ENCODE measurements around the gene NRXN2.

NRXN2 gene

GRCh38 chr11:64754124-64754918 is 31.3 kb upstream of the NRXN2 start:
- CTCF ChIA-PET, result interaction anchor here (0.9 kb wide), 1 partner anchor 10 kb away, joined by 3 read pairs; the partner anchor contains the start of gene RASGRP2
- no peak overlapping the region for H3K4me3 Mint-ChIP-seq

GRCh38 chr11:64753380-64754123 is 30.6 kb upstream of the NRXN2 start:
- no peaks in the 10 kb centered on the region for H3K9me3 Mint-ChIP-seq
- H3K4me1 Mint-ChIP-seq, result peaks cover 39% of the 10 kb centered on the region
- no peak overlapping the region for H3K27ac Mint-ChIP-seq
- no peak overlapping the region for H3K4me3 Mint-ChIP-seq
- H3K36me3 Mint-ChIP-seq, result peaks cover 29% of the 10 kb centered on the region
- no peaks in the 10 kb centered on the region for H3K27me3 Mint-ChIP-seq
- no peak for DNase-seq
- CTCF ChIA-PET, result interaction anchor here (13.4 kb wide), 1 partner anchor 12 kb away, joined by 208 read pairs; the partner anchor contains the start of gene PYGM

More at GRCh38 chr11:64754124-64754918, 31.3 kb upstream of the NRXN2 start:
- H3K27ac Mint-ChIP-seq, result no peak overlapping the region
- no peak for DNase-seq
- H3K4me1 Mint-ChIP-seq, result peaks cover 45% of the 10 kb centered on the region
- no peaks in the 10 kb centered on the region for H3K27me3 Mint-ChIP-seq
- H3K9me3 Mint-ChIP-seq, result no peaks in the 10 kb centered on the region
- peaks cover 29% of the 10 kb centered on the region for H3K36me3 Mint-ChIP-seq

- Mint-ChIP-seq H3K36me3 (peaks cover 33% of the 10 kb centered on the region), H3K9me3 (no peaks in the 10 kb centered on the region), H3K4me1 (peaks cover 42% of the 10 kb centered on the region), H3K27ac (no peak overlapping the region), H3K4me3 (no peak overlapping the region), H3K27me3 (no peaks in the 10 kb centered on the region)
- CTCF ChIA-PET, result interaction anchor here (13.4 kb wide), 1 partner anchor 13 kb away, joined by 208 read pairs; the partner anchor contains the start of gene PYGM
- no peak for DNase-seq
These were observed 30.0 kb upstream of the NRXN2 start for GRCh38 chr11:64753019-64753379.

- DNase-seq, result no peak
- Mint-ChIP-seq H3K27me3 (no peaks in the 10 kb centered on the region), H3K4me3 (no peak overlapping the region), H3K9me3 (no peaks in the 10 kb centered on the region), H3K27ac (peak overlapping the region; percentile 76), H3K36me3 (peaks cover 31% of the 10 kb centered on the region), H3K4me1 (peaks cover 43% of the 10 kb centered on the region)
- CTCF ChIA-PET, result interaction anchor here (13.4 kb wide), 1 partner anchor 13 kb away, joined by 208 read pairs; the partner anchor contains the start of gene PYGM
These were observed 29.4 kb upstream of the NRXN2 start for GRCh38 chr11:64752175-64752970.

GRCh38 chr11:64751580-64751979 is 28.6 kb upstream of the NRXN2 start:
- Mint-ChIP-seq H3K27ac (no peak overlapping the region), H3K27me3 (no peaks in the 10 kb centered on the region), H3K4me3 (no peak overlapping the region), H3K36me3 (peaks cover 28% of the 10 kb centered on the region), H3K4me1 (peaks cover 46% of the 10 kb centered on the region), H3K9me3 (no peaks in the 10 kb centered on the region)
- DNase-seq, result no peak
- CTCF ChIA-PET, result interaction anchor here (13.4 kb wide), 1 partner anchor 14 kb away, joined by 208 read pairs; the partner anchor contains the start of gene PYGM

- H3K4me1 Mint-ChIP-seq, result peaks cover 50% of the 10 kb centered on the region
- no peak for DNase-seq
- CTCF ChIA-PET, result interaction anchor here (13.4 kb wide), 1 partner anchor 15 kb away, joined by 208 read pairs; the partner anchor contains the start of gene PYGM
- no peaks in the 10 kb centered on the region for H3K9me3 Mint-ChIP-seq
- no peaks in the 10 kb centered on the region for H3K27me3 Mint-ChIP-seq
- H3K36me3 Mint-ChIP-seq, result peaks cover 30% of the 10 kb centered on the region
- H3K4me3 Mint-ChIP-seq, result no peak overlapping the region
- peak overlapping the region; percentile 83 for H3K27ac Mint-ChIP-seq
These were observed 28.1 kb upstream of the NRXN2 start for GRCh38 chr11:64751136-64751535.

GRCh38 chr11:64750361-64751054 is 27.5 kb upstream of the NRXN2 start:
- peaks cover 31% of the 10 kb centered on the region for H3K36me3 Mint-ChIP-seq
- H3K9me3 Mint-ChIP-seq, result no peaks in the 10 kb centered on the region
- peak overlapping the region; percentile 83 for H3K27ac Mint-ChIP-seq
- DNase-seq, result no peak
- peaks cover 54% of the 10 kb centered on the region for H3K4me1 Mint-ChIP-seq
- CTCF ChIA-PET, result interaction anchor here (13.4 kb wide), 1 partner anchor 15 kb away, joined by 208 read pairs; the partner anchor contains the start of gene PYGM
- H3K27me3 Mint-ChIP-seq, result no peaks in the 10 kb centered on the region
- no peak overlapping the region for H3K4me3 Mint-ChIP-seq

GRCh38 chr11:64747961-64748665 is 25.1 kb upstream of the NRXN2 start:
- Mint-ChIP-seq H3K4me3 (no peak overlapping the region), H3K36me3 (peaks cover 33% of the 10 kb centered on the region), H3K9me3 (no peaks in the 10 kb centered on the region), H3K4me1 (peaks cover 58% of the 10 kb centered on the region), H3K27ac (peak overlapping the region; percentile 78), H3K27me3 (peaks cover 4% of the 10 kb centered on the region)
- DNase-seq, result no peak
- CTCF ChIA-PET, result interaction anchor here (1.0 to 13.4 kb wide), 2 partner anchors 18 to 30 kb away, joined by 3 to 208 read pairs; partner anchors contain the start of genes PYGM and SF1

GRCh38 chr11:64746486-64746885 is 23.5 kb upstream of the NRXN2 start:
- Mint-ChIP-seq H3K27ac (peak overlapping the region; percentile 78), H3K4me1 (peaks cover 53% of the 10 kb centered on the region), H3K9me3 (no peaks in the 10 kb centered on the region), H3K36me3 (peaks cover 25% of the 10 kb centered on the region), H3K4me3 (peak overlapping the region; percentile 35), H3K27me3 (peaks cover 4% of the 10 kb centered on the region)
- CTCF ChIA-PET, result interaction anchor here (13.4 kb wide), 1 partner anchor 19 kb away, joined by 208 read pairs; the partner anchor contains the start of gene PYGM
- DNase-seq, result no peak

- Mint-ChIP-seq H3K27me3 (peaks cover 4% of the 10 kb centered on the region), H3K4me1 (peaks cover 53% of the 10 kb centered on the region), H3K4me3 (peak overlapping the region; percentile 98), H3K9me3 (no peaks in the 10 kb centered on the region), H3K36me3 (peaks cover 28% of the 10 kb centered on the region), H3K27ac (peak overlapping the region; percentile 98)
- CTCF ChIA-PET, result interaction anchor here (1.4 to 13.4 kb wide), 4 partner anchors 20 to 98 kb away, joined by 4 to 208 read pairs (median 24); partner anchors contain the start of genes CDC42BPG, PYGM and SF1
- peak; percentile 88 for DNase-seq
These were observed 22.7 kb upstream of the NRXN2 start for GRCh38 chr11:64745521-64746328.

- Mint-ChIP-seq H3K4me1 (peaks cover 53% of the 10 kb centered on the region), H3K4me3 (peak overlapping the region; percentile 98), H3K36me3 (peaks cover 27% of the 10 kb centered on the region), H3K9me3 (no peaks in the 10 kb centered on the region), H3K27ac (peak overlapping the region; percentile 98), H3K27me3 (peaks cover 4% of the 10 kb centered on the region)
- CTCF ChIA-PET, result interaction anchor here (1.4 to 13.4 kb wide), 5 partner anchors 12 to 99 kb away, joined by 4 to 208 read pairs (median 9); partner anchors contain the start of genes CDC42BPG, PYGM and SF1
- peak; percentile 94 for DNase-seq
These were observed 22.2 kb upstream of the NRXN2 start for GRCh38 chr11:64745189-64745520.

All from activated naive CD4-positive, alpha-beta T cell treated with anti-CD3 and anti-CD28 coated beads, Interleukin-2, amount 10 ng/mL, durations not matched to agents 7 days and 5 days (primary cell).